ENCODE measurements around the gene PEAK1. TPM values are rescaled to one million over a fixed set of nuclear protein-coding genes. Genes with fewer than 3 reads are reported as not detected.
A peak's percentile ranks its signal among the peaks of the same experiment; 100 is the strongest.

The PEAK1 gene
- polyA plus RNA-seq, 2 of the 4 experiments (the other 2 are of a cell fraction): 7.5 to 13.7 TPM

- H3K4me1 ChIP-seq: peaks cover 13% of the 10 kb centered on the region
- FAIRE-seq (no peak), ATAC-seq (no peak), DNase-seq (ENCODE audit: low read depth in 1 of 2, low spot score in 1 of 2) (no peak)
- CTCF ChIA-PET: interaction anchor here (0.7 kb wide), 1 partner anchor 11 kb away, joined by 3 read pairs; no protein-coding TSS in a partner anchor
- TF ChIP-seq JUNB (IDR thresholded peaks at IDR 0.05): no peak
- TF ChIP-seq ZNF302 (CRISPR knock-in tag; IDR thresholded peaks at IDR 0.05): no peak
- no peak for TF ChIP-seq HOXB5 (CRISPR knock-in tag; IDR thresholded peaks at IDR 0.05)
- TF ChIP-seq ZSCAN20 (CRISPR knock-in tag; IDR thresholded peaks at IDR 0.05): no peak
- TF ChIP-seq CBX8 (IDR thresholded peaks at IDR 0.05): no peak
- no peak for TF ChIP-seq POLR2A (IDR thresholded peaks at IDR 0.05; ENCODE audit: low read length)
- TF ChIP-seq, protein P1, sequence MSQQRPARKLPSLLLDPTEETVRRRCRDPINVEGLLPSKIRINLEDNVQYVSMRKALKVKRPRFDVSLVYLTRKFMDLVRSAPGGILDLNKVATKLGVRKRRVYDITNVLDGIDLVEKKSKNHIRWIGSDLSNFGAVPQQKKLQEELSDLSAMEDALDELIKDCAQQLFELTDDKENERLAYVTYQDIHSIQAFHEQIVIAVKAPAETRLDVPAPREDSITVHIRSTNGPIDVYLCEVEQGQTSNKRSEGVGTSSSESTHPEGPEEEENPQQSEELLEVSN (IDR thresholded peaks at IDR 0.05; ENCODE audit: borderline replicate concordance, low read depth): no peak
- TF ChIP-seq RCOR1 (IDR thresholded peaks at IDR 0.05; ENCODE audit: low read depth, low read length): no peak
- TF ChIP-seq MAZ (IDR thresholded peaks at IDR 0.05; ENCODE audit: borderline replicate concordance, low read depth, low read length): no peak
- TF ChIP-seq KDM5A (IDR thresholded peaks at IDR 0.05): no peak
- no peak for TF ChIP-seq ESRRA (IDR thresholded peaks at IDR 0.05; ENCODE audit: borderline replicate concordance, low read length)
- no peak for TF ChIP-seq PBX3 (IDR thresholded peaks at IDR 0.05)
- no peak for TF ChIP-seq NFE2L2 (conservative IDR thresholded peaks at IDR 0.05; ENCODE audit: low read length)
- TF ChIP-seq ZFP36 (IDR thresholded peaks at IDR 0.05; ENCODE audit: borderline replicate concordance, partially characterized antibody): no peak
- no peak for TF ChIP-seq EHMT2 (IDR thresholded peaks at IDR 0.05; ENCODE audit: low read depth)
- no peak overlapping the region for H3K27ac ChIP-seq
- H3K9me3 ChIP-seq: no peaks in the 10 kb centered on the region
- WGBS (ENCODE audit: missing lambda C conversion rate): 81% methylated on average over 4 of the region's 4 CpGs
- POLR2A ChIA-PET: no interaction called here
- no peak overlapping the region for H3K4me2 ChIP-seq
- no peak overlapping the region for H3K4me3 ChIP-seq
Measured at GRCh38 chr15:77352887-77353286, 67.0 kb downstream of the PEAK1 start.

DNA sequence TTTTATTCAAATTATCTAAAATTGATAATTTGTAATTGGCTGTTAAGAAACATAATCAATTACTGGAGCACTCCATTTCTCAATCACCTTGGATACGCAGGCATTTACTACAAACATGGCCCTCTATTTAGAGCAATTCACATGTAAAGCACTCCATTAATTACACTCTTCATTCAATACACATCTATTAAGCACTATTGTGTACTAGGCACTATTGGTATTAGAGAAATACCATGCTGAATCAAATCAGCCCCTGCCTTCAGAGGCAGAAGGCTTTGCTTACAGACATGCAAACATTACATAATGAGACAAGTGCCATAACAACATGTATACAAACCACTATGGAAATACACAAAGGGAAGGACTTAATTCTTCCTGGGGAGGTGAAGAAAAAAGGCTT is 69.1 kb downstream of the PEAK1 start:
- ATAC-seq: no peak
- no peak for FAIRE-seq
- no peak for DNase-seq (ENCODE audit: low read depth in 1 of 2, low spot score in 1 of 2)
- WGBS (ENCODE audit: missing lambda C conversion rate): 98% methylated on average over 1 of the region's 1 CpG
- Histone ChIP-seq H3K4me3 (no peak overlapping the region), H3K9me3 (no peaks in the 10 kb centered on the region), H3K27ac (no peak overlapping the region), H3K4me2 (no peak overlapping the region), H3K4me1 (peaks cover 13% of the 10 kb centered on the region)
- CTCF ChIA-PET: no interaction called here
- no peak for TF ChIP-seq RAD21 (conservative IDR thresholded peaks at IDR 0.05 in 1 of 2, IDR thresholded peaks at IDR 0.05 in 1 of 2)
- TF ChIP-seq, protein P2, sequence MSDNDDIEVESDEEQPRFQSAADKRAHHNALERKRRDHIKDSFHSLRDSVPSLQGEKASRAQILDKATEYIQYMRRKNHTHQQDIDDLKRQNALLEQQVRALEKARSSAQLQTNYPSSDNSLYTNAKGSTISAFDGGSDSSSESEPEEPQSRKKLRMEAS (IDR thresholded peaks at IDR 0.05): no peak
- no peak for TF ChIP-seq PHF8 (IDR thresholded peaks at IDR 0.05; ENCODE audit: borderline replicate concordance, low read depth)
- no peak for TF ChIP-seq CHD4 (IDR thresholded peaks at IDR 0.05; ENCODE audit: borderline replicate concordance)
- TF ChIP-seq KDM5A (IDR thresholded peaks at IDR 0.05): no peak
- TF ChIP-seq NPAS2 (CRISPR knock-in tag; IDR thresholded peaks at IDR 0.05; ENCODE audit: borderline replicate concordance): no peak
- TF ChIP-seq FOSB (CRISPR knock-in tag; IDR thresholded peaks at IDR 0.05): no peak
- TF ChIP-seq, protein P3, sequence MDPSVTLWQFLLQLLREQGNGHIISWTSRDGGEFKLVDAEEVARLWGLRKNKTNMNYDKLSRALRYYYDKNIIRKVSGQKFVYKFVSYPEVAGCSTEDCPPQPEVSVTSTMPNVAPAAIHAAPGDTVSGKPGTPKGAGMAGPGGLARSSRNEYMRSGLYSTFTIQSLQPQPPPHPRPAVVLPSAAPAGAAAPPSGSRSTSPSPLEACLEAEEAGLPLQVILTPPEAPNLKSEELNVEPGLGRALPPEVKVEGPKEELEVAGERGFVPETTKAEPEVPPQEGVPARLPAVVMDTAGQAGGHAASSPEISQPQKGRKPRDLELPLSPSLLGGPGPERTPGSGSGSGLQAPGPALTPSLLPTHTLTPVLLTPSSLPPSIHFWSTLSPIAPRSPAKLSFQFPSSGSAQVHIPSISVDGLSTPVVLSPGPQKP (IDR thresholded peaks at IDR 0.05; ENCODE audit: low read depth, low read length): no peak
- TF ChIP-seq BHLHE40 (IDR thresholded peaks at IDR 0.05; ENCODE audit: low read depth, low read length): no peak
- POLR2A ChIA-PET: no interaction called here

- 89% methylated on average over 2 of the region's 2 CpGs for WGBS (ENCODE audit: missing lambda C conversion rate)
- H3K4me3 ChIP-seq: no peak overlapping the region
- DNase-seq (ENCODE audit: low read depth in 1 of 2, low spot score in 1 of 2): no peak
- peak; percentile 70 for FAIRE-seq
- H3K4me2 ChIP-seq: no peak overlapping the region
- no peak overlapping the region for H3K27ac ChIP-seq
- no peaks in the 10 kb centered on the region for H3K9me3 ChIP-seq
- peaks cover 13% of the 10 kb centered on the region for H3K4me1 ChIP-seq
- ChIA-PET POLR2A (no interaction called here), CTCF (interaction anchor here (1.1 kb wide), 1 partner anchor 141 kb away, joined by 3 read pairs; no protein-coding TSS in a partner anchor)
- no peak for ATAC-seq
- no peak for TF ChIP-seq MAZ (IDR thresholded peaks at IDR 0.05; ENCODE audit: borderline replicate concordance, low read depth, low read length)
- TF ChIP-seq, protein P4, sequence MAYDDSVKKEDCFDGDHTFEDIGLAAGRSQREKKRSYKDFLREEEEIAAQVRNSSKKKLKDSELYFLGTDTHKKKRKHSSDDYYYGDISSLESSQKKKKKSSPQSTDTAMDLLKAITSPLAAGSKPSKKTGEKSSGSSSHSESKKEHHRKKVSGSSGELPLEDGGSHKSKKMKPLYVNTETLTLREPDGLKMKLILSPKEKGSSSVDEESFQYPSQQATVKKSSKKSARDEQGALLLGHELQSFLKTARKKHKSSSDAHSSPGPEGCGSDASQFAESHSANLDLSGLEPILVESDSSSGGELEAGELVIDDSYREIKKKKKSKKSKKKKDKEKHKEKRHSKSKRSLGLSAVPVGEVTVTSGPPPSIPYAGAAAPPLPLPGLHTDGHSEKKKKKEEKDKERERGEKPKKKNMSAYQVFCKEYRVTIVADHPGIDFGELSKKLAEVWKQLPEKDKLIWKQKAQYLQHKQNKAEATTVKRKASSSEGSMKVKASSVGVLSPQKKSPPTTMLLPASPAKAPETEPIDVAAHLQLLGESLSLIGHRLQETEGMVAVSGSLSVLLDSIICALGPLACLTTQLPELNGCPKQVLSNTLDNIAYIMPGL (CRISPR knock-in tag; IDR thresholded peaks at IDR 0.05; ENCODE audit: borderline replicate concordance): no peak
- no peak for TF ChIP-seq POLR2A (IDR thresholded peaks at IDR 0.05; ENCODE audit: low read length)
- TF ChIP-seq JUNB (IDR thresholded peaks at IDR 0.05): no peak
- no peak for TF ChIP-seq NFE2L2 (conservative IDR thresholded peaks at IDR 0.05; ENCODE audit: low read length)
- no peak for TF ChIP-seq RNF2 (IDR thresholded peaks at IDR 0.05; ENCODE audit: borderline replicate concordance, low read depth)
- no peak for TF ChIP-seq MAFK (IDR thresholded peaks at IDR 0.05; ENCODE audit: partially characterized antibody)
- TF ChIP-seq PHF8 (IDR thresholded peaks at IDR 0.05; ENCODE audit: borderline replicate concordance, low read depth): no peak
- no peak for TF ChIP-seq CHD4 (IDR thresholded peaks at IDR 0.05; ENCODE audit: borderline replicate concordance)
- TF ChIP-seq POLR2AphosphoS2 (conservative IDR thresholded peaks at IDR 0.05; ENCODE audit: low read length): no peak
- TF ChIP-seq KDM1A (IDR thresholded peaks at IDR 0.05; ENCODE audit: low read depth): no peak
- no peak for TF ChIP-seq EHF (CRISPR knock-in tag; IDR thresholded peaks at IDR 0.05)
- TF ChIP-seq RARB (CRISPR knock-in tag; IDR thresholded peaks at IDR 0.05): no peak
- TF ChIP-seq ESRRA (IDR thresholded peaks at IDR 0.05; ENCODE audit: borderline replicate concordance, low read length): no peak
- no peak for TF ChIP-seq CHD2 (IDR thresholded peaks at IDR 0.05; ENCODE audit: low read length, partially characterized antibody)
- no peak for TF ChIP-seq TFCP2L1 (CRISPR knock-in tag; IDR thresholded peaks at IDR 0.05)
Measured at GRCh38 chr15:77349666-77350065, 70.2 kb downstream of the PEAK1 start.

Measured in A549 (cell line).